Suppressor macrophage treated with lipopolysaccharide for 4 hours (primary cell): ENCODE data around the gene DRG1.
"Not testable (repeated sequence)": the region's sequence is repeated elsewhere in the genome, so short reads cannot be mapped to it uniquely, and the experiment has no call there.

ENCODE experiments used
- DNase-seq: peaks from one replicate; pipeline ENCODE4 v3.0.0-alpha.2; 2020

Gene DRG1, protein sequence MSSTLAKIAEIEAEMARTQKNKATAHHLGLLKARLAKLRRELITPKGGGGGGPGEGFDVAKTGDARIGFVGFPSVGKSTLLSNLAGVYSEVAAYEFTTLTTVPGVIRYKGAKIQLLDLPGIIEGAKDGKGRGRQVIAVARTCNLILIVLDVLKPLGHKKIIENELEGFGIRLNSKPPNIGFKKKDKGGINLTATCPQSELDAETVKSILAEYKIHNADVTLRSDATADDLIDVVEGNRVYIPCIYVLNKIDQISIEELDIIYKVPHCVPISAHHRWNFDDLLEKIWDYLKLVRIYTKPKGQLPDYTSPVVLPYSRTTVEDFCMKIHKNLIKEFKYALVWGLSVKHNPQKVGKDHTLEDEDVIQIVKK

DNA sequence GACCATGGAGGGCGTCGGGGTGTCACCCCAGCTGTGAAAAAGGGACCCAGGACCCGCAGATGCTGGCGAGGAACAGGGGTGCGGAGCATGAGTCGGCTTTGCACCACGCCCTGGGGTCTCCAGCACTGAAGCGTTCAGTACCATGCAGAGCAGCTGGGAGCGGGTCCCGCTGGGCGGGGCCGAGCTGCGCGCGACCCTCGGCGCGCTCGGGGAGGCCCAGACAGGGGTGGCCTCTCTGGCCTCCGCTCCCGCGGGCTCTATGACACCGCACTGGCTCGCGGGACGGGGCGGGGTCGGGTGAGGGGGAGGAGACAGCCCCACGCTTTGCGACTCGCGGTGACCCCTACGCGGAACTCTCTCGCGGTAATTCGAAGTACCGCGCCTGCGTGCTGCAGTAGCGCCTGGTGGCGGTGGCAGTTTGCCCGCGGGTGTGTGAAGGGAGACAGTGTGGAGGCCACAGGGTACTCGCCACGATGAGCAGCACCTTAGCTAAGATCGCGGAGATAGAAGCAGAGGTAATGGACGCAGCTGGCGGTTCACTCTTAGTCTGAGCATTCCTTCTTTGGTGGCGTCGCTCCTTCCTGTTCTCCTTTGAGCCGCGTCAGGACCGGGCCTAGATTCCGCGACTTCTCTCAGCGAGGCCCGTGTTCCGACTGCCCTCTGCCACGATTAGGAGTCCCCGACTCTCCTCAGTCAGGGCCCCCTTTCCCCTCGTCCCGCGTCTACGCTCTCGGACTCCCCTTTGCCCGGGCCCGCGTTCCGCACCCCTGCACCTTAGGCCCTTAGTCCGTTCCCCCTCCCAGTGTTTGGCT, at the start of gene DRG1:
DRG1 (plus strand) TSS at position 394 of the 812 bp plus-strand sequence; CDS start at position 474, 80 bp downstream.
- DNase-seq = peak; percentile 97

DNA sequence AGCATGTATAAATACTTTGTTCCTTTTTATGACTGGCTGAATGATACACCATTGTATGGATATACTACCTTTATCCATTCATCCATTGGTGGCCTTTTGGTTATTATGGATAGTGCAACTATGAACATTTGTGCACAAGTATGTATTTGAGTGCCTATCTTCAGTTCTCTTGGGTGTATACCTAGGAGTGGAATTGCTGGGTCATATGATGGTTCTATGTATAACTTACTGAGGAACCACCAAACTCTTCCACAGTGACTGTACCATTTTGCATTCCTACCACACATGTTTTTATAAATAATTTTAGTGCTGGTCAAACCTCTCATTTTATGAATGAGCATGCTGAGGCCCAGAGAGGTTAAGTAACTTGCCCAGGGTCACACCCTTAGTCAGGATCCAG, 49.4 kb upstream of the DRG1 start:
- DNase-seq = no peak

DNA sequence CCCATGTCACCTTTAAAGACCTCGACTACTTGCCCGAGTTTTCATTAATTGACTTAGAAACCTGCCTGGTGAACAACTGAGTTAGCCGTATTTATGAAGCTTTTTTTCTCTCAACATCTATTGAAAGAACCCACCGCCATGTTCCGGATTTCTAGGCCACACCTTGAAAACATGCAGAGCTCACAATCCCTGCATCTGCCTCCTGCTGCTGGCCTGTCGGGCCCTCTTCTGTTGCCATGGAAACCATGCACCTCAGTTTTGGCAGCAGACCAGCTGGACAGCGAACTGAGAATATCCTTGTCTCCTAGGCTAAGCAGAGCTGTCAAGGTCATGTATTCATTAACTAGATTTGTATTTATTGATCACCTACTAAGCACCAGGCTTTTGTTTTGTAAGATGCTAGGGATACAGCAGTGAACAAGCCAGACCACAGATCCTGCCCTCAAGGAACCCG, 49.0 kb upstream of the DRG1 start:
- DNase-seq = no peak

DNA sequence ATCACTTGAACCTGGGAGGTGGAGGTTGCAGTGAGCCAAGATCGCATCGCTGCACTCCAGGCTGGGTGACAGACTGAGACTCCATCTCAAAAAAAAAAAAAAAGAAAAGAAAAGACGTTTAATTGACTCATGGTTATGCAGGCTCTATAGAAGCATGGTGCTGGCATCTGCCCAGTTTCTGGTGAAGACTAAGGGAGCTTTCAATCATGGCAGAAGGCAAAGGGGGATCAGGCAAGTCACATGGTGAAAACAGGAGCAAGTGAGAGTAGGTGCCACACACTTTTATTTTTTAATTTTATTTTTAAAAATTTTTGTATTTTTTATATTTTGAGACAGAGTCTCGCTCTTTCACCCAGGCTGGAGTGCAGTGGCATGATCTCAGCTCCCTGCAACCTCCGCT, 44.9 kb upstream of the DRG1 start:
- no peak for DNase-seq

DNA sequence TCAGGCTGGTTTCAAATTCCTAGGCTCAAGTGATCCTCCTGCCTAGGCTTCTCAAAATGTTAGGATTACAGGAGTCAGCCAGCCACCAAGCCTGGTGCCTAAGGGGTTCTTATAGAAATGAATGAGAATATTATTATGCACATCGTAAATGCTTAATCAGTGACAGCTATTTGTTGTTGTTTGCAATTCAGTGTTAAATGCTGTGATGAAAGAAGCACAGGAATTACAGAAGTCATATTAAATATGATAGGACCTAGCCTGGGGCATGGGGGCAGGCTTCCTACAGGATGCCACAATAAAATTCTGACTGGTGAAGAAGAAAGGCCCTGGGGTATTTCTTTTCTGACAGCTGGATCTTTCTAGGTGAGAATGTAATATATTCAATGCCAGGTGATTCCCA, 39.4 kb upstream of the DRG1 start:
- DNase-seq = no peak

DNA sequence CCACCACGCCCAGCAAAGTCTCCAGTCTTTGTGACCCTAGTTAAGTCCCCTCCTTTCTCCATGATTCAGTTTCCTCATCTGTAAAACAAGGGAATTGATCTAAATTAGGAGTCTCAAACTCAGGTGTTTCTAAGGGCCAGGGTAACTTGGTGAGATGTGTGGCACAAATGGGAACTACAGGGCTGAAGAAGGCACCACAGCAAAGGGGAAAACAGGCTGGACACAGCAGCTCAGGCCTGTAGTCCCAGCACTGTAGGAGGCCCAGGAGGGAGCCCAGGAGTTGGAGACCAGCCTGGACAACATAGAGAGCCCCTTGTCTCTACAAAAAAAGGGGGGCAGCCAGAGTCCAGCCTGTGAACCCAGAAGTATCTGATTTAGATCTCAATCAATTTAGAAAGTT, 37.7 kb upstream of the DRG1 start:
- DNase-seq = no peak

DNA sequence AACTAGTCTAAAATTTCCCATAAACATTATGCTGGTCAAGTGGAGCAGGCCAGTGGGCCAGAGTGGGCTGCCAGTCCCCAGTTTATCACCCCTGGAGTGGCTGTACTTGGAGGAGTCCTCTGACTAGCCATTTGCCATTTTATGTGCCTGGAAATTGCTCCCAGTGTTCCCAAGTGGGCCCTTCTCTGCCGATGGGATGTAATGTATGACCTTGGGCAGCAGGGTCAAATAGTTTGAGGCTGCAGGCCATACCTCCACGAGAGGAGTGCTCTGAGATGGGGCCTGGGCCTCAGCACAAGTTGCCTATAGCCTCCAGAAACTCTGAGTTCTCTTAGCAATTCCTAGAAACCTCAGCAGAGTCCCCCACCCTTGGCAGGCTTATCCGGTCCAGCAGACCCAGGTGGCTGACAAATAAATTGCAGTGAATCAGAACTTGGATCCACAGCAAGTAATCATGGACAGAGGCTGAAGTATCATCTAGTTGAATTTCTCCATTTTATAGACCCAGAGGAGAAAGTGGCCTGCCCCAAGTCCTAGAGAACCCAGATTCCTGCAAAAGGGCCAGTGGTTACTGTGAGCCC, 35.4 kb upstream of the DRG1 start:
- DNase-seq = no peak

DNA sequence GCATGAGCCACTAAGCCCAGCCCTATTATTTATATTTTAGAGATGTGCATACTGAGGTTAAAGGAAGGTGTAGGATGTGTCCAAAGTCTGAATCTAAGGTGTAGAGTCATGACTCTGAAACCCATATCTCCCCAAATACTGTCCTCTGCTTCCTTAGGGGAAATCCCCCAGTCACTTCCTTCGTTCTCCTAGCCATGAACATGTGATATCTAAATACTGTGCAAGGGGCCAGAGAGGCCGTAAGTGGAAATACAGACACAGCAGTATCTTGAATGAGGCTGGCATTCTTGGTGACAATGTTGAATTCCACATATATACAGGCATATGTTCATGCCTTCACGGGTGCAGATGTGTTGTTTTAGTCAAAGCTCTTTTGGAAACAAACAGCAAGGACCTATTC, 32.0 kb upstream of the DRG1 start:
- DNase-seq = peak; percentile 39

DNA sequence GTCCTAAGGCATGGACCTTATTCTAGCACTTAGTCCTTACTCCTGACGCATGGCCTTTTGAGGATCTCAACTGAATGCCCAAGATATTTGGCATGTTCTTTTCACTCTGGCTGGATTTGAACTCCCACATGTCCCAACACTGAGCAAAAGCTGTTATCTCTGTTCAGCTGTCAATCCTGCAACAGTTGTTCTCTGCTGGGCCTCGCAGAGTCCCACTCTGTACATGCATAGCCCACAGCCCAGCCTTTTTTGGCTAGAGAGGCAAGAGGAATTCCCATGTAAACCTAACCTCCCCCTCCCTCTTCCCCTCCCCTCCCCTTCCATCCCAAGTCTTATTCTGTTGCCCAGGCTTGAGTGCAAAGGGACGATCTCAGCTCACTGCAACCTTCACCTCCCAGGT, 21.8 kb upstream of the DRG1 start:
- no peak for DNase-seq

DNA sequence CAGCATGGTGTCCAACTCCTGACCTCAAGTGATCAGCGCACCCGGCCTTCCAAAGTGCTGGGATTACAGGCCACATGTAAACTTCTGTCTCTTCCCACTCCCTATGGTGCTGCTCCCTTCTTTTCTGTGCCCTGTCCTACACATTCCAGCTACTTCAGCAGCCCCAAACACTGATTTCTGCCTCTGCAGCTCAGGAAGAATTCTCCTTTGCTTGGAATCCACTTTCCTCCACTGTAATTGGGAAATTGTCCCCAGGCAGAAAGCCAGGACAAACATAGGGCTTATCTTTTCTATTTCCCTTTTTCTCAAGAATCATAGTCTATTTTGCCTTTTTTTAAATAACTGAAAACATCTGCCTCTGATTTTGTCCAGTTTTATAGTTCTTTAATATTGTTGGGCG, 21.3 kb upstream of the DRG1 start:
- DNase-seq = no peak

DNA sequence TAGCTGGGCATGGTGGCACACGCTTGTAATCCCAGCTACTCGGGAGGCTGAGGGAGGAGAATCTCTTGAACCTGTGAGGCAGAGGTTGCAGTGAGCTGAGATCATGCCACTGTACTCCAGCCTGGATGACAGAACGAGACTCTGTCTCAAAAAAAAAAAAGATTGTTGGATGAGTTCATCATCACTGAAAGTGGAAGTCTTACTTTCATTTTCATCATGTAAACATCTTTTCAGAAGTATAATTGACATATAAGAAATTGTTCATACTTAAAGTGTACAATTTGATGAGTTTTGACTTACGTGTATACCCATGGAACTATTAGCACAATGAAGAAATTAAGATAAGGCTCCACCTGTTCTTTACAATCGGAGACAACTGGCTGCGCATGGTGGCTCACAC, 20.8 kb upstream of the DRG1 start:
- DNase-seq = peak; percentile 41

DNA sequence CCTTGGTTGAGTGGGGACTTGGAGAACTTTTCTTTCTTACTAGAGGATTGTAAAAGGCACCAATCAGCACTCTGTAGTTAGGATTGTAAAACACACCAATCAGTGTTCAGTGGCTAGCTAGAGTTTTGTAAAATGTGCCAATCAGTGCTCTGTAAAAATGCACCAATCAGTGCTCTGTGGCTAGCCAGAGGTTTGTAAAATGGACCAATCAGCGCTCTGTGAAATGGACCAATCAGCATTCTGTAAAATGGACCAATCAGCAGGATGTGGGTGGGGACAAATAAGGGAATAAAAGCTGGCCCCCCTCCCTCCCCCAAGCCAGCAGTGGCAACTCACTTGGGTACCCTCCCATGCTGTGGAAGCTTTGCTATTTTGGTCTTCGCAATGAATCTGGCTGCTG, 5.5 kb upstream of the DRG1 start:
- DNase-seq = no peak

DNA sequence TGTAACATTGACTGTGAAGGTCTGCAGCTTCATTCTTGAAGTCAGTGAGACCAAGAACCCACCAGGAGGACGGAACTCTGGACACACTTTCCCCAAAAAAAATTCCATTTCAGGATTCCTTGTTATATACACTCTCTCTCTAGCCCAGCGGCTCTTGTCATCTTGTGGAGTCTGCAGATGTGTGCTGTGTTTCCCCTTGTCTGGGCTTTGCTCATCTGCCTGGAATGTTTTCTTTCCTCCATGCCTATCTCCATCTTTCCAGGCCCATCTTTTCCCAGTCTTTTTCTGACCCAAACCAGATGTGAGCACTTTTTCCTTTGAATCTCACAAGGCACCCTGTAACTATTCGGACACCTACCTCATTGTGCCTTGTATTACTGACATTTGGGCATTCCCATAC, 5.1 kb upstream of the DRG1 start:
- DNase-seq = no peak

DNA sequence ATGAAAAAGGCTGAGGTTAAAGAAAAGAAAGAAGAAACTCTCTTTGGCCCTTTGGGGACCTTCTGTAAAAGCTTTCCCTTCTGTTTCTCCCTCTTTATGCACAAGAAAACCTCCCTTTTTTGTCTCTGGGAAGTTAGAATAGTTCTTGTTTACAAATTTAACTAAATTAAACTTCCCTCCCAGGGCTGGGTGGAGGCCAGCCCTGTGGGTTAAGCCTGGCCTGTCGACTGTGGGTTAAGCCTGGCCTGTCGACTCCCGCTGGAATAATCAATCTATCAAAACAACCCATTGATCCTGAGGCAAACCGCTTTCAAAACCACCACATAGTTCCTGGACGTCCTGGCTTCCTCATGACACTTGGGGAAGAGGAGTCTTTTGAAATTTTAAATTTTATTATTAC, 1.2 kb upstream of the DRG1 start:
- peak; percentile 11 for DNase-seq

DNA sequence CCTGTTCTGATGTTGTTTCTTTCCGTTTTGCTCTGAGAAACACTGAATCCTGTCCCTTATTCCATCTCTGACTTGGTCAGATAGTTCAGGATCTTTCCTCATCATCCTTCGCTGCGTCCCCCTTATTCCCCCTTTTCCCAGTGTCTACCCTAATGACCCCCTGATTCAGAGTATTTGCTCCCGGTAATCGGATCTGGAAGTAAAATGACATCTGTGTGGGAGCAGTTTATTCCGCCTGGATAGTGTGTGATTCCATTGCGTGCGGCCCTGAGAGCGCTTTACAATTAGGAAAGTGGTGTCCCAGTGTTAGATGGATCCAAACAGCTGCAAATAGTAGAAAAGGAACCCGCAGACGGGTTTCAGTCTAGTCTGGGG, 606 bp downstream of the DRG1 start:
- DNase-seq = peak; percentile 21

DNA sequence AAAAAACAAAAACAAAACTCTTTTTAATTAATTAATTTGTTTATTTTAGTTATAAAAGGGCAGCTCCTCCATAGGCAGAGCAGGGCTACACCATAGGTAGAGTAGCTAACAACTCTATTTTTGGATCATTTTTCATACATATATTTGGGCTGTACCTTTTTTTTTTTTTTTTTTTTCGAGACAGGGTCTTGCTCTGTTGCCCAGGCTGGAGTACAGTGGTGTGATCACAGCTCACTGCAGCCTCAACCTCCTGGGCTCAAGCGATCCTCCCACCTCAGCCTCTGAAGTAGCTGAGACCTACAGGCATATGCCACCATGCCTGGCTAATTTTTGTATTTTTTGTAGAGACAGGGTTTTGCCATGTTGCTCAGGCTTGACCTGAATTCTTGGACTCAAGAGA, 2.9 kb downstream of the DRG1 start:
- DNase-seq = not testable (repeated sequence)

DNA sequence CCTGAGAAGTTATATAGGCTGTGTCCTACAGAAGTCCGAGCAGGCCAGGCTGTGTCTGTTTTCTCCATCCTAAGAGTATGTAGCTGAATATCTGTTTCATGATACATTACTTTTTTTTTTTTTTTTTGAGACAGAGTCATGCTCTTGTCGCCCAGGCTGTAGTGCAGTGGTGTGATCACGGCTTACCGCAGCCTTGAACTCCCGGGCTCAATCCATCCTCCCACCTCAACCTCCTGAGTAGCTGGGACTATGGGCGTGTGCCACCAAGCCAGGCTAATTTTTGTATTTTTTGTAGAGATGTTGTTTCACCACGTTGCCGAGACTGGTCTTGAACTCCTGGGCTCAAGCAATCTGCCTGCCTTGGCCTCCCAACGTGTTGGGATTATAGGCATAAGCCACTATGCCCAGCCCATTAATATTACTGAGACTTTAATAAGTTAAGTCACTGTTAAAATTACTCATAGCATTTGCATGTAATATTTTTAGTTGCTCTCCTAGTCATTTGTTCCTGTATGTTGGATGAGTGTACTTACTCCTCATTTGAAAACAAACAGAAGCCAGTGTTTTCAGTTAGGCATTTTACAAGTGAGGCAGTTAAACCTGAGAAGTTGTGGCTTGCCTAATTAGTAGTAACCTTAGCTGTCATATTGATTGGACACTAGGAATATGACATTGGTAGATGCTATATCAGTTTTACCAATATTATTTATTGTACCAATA, 26.1 kb downstream of the DRG1 start:
- no peak for DNase-seq

DNA sequence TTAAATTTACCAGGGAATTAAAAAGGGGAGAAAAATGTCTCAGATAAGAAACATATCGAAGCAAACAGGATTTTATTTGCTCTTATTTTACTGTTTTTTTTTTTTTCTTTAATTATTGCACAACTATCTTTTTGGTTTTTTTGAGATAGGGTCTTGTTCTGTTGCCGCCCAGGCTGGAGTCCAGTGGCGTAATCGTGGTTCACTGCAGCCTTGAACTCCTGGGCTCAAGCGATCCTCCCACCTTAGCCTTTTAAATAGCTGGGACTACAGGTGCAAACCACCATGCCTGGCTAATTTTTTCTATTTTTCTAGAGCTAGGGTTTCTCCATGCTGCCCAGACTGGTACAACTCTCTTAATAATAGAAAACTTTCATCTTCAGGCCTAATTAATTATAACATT, 32.5 kb downstream of the DRG1 start:
- DNase-seq = no peak

DNA sequence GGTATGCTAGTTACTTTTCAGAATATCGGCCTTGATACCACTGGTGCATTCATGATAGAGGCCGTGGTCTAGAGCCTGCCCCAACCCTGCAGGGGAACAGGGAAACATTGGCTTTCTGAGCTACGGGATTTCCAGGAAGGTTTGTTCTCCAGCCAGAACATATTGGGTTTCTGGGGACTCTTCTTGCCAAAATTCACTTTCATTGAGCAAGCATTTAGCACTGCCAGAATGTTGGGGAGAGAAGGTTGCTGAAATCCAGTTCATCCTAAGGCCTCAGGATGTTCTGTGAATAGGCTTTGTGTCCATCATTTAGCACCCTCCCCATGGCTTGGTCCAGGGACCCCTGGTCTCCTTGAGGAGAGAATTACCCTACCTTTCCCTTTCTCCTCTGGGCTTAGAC, 36.7 kb downstream of the DRG1 start:
- no peak for DNase-seq

DNA sequence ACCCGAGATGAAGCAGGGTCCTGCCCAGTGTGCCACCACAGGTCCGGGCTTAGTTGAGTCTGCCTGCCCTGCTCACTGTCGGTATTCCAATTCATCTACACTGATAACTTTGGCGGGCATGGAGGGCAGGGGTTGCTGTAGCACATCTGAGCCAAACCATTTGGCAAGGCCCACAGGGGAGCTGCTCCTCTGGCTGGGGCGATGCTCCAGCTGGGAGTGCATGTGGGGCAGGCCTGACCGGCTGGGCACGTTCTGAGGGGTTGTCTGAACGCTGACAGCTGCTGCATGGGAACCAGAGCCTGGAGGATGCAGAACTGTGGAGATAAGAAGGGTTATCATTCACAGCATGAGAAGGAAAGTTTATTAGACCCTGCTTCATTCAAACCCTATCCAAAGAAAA, 40.4 kb downstream of the DRG1 start:
- no peak for DNase-seq

DNA sequence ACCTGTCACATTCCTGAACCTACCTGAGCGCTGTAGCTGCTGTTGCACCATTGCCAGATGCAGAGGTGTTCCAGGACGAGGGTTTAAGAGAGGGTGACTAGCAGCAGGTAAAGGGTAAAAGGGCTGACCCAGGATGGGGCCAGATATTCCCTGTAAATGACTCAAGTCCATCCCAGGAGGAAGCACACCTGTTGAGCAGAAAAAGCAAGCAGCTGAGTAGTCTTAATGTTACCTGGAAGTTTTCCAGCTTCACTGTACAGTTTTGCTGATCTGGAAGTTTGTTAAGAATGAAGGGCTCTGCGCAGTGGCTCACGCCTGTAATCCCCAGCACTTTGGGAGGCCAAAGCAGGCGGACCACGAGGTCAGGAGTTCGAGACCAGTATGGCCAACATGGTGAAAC, 41.3 kb downstream of the DRG1 start:
- no peak for DNase-seq

DNA sequence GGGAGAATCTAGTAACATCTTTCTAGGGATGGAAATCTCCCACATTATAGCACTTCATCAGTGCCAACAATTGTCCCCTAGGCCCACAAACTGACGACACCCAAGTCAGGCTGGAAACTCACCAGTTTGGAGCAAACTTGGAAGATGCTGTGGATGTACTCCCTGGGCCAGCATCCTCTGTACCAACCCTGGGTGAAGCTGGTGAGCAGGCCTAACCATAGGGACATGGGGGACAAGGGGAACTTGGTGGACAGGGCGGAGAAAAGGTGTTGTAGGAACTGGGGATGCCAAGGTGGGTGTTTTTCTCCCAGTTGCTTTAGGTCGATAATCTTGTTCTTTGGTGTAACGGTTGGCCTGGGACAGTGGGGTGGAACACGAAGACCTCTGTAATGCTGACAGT, 42.2 kb downstream of the DRG1 start:
- no peak for DNase-seq

DNA sequence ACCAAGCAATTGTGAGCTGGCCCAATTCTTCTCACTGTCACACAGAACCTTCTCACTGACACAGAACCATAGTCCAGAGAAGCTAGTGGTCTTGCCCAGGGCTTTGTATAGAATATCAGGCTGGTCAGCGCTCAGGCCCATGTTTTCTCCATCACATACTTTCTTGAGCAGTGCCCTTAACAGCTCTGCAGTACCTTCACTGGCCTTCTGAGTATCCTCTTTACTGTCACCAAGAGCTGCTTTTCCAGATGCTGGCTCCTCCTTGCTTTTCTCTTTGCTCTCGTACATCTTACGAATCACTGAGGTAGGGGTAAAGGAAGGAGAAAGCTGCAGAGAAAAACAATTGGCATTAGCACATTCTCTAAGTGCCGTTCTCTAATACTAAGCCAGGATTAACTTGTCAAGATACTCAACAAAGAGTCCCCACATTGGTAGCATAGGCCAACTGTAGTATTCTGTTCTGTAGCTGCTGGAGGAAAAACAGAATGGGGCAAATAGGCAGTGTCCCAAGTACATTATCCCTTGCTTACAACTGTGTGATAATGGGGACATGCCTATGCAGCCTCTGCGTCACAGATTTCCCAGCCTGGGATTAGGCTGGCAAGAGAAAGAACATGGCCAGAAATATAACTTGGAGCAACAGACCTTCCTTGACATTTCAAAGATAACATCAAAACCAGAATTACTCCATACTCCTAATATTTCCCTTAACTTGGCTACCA, 43.5 kb downstream of the DRG1 start:
- no peak for DNase-seq
